WI38 (cell line): ENCODE data around the gene BAD.
A peak's percentile ranks its signal among the peaks of the same experiment; 100 is the strongest.

Source experiments
- H3K4me3 ChIP-seq: 2 replicates; pipeline ENCODE4 v1.5.1; 2011; ENCODE audit warnings: low read depth, mild to moderate bottlenecking, control low read depth, low read length
- TF ChIP-seq, protein P1 (sequence below): IDR thresholded peaks from 2 replicates; pipeline ENCODE4 v1.5.1; 2012; ENCODE audit warnings: low read depth, mild to moderate bottlenecking, control low read depth, low read length

The BAD gene

GRCh38 chr11:64297699-64298358, 13.4 kb upstream of the BAD start:
- H3K4me3 ChIP-seq, result no peak overlapping the region
- TF ChIP-seq, protein P1, sequence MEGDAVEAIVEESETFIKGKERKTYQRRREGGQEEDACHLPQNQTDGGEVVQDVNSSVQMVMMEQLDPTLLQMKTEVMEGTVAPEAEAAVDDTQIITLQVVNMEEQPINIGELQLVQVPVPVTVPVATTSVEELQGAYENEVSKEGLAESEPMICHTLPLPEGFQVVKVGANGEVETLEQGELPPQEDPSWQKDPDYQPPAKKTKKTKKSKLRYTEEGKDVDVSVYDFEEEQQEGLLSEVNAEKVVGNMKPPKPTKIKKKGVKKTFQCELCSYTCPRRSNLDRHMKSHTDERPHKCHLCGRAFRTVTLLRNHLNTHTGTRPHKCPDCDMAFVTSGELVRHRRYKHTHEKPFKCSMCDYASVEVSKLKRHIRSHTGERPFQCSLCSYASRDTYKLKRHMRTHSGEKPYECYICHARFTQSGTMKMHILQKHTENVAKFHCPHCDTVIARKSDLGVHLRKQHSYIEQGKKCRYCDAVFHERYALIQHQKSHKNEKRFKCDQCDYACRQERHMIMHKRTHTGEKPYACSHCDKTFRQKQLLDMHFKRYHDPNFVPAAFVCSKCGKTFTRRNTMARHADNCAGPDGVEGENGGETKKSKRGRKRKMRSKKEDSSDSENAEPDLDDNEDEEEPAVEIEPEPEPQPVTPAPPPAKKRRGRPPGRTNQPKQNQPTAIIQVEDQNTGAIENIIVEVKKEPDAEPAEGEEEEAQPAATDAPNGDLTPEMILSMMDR, result no peak

GRCh38 chr11:64296830-64297698, 12.6 kb upstream of the BAD start:
- TF ChIP-seq, protein P1, result no peak
- no peak overlapping the region for H3K4me3 ChIP-seq

DNA sequence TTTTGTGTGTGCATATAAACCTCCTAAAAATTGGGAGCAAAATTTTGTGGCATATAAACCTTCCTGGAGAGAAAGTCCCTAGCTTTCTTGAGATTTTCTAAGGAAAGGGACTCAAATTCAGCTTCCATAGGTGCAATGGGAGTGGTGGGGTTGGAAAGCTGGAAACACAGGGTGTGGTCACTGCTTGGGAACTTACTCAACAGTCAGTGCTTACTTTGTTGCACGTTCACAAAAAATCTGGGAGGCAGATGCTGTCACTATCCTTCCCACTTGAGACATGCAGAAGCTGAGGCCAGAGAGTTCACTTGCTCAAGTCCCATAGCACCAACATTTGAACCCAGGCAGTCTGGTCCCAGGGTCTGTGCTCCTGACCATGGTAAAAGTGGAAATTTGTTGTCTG, 11.8 kb upstream of the BAD start:
- TF ChIP-seq, protein P1, result no peak
- H3K4me3 ChIP-seq, result no peak overlapping the region

- TF ChIP-seq, protein P1, result no peak
- H3K4me3 ChIP-seq, result no peak overlapping the region
These were observed 11.3 kb upstream of the BAD start for GRCh38 chr11:64295760-64296159.

GRCh38 chr11:64294774-64295173, 10.3 kb upstream of the BAD start:
- TF ChIP-seq, protein P1, result no peak
- no peak overlapping the region for H3K4me3 ChIP-seq

DNA sequence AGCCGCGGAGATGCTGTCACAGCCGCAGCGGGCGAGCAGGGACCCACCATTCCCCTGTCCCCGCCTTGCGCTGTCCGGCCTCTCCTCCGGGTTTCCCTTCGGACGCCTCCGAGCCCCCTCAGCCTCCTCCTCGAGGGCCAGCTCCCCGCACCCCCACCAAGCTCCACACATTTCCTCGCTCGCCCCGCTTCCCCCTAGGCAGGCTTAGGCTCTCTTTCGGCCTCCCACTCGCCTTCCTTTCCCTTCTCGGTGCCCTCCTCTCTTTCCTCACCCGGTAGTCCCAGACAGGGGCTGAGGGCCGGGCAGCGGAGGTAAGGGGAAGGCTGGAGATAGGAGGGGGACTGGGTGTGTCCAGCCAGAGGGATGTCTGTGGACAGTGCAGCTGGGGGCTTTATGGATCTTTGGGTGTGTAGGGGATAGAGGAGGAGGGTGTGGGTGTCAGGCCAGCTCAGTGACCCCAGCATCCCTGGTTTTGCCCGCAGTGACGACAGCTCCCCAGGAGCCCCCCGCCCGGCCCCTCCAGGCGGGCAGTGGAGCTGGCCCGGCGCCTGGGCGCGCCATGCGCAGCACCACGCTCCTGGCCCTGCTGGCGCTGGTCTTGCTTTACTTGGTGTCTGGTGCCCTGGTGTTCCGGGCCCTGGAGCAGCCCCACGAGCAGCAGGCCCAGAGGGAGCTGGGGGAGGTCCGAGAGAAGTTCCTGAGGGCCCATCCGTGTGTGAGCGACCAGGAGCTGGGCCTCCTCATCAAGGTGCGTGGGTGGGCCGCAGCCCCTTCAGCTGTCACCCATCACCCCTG, 8.2 kb upstream of the BAD start:
- TF ChIP-seq, protein P1, result no peak
- peak overlapping the region; percentile 37 for H3K4me3 ChIP-seq
